AG04450 (cell line): ENCODE results near the gene CABLES1. TPM values are rescaled to one million over a fixed set of nuclear protein-coding genes. Genes with fewer than 3 reads are reported as not detected.

ENCODE experiments used
- CTCF ChIA-PET: fragments of 300-600, 350-600 bp; formaldehyde crosslinking; extraction: SDS; loops from one replicate; lab custom pipeline; 2022; ENCODE audit warnings: antibody characterized with exemption, inconsistent platforms; lab: Charles Lee
- POLR2A ChIA-PET: fragments of 350-600 bp; formaldehyde crosslinking; extraction: SDS; loops from one replicate; lab custom pipeline; 2021; ENCODE audit warnings: antibody characterized with exemption, inconsistent platforms; lab: Yijun Ruan, JAX
- DNase-seq: peaks from one replicate; pipeline ENCODE4 v3.0.0-alpha.2; 2011; ENCODE audit warnings: low read depth, low spot score
- H3K27ac ChIP-seq: one replicate; pipeline ENCODE4 v1.5.1; 2012; ENCODE audit warnings: low read depth, low read length, control low read depth
- H3K27me3 ChIP-seq: one replicate; pipeline ENCODE4 v1.6.0; 2012; ENCODE audit warnings: low read length; ENCODE audit not compliant: control insufficient read depth, insufficient read depth
- H3K4me3 ChIP-seq: 2 replicates; pipeline ENCODE4 v1.5.1; 2011; ENCODE audit warnings: mild to moderate bottlenecking, low read depth, low read length, control low read depth
- H3K9me3 ChIP-seq: 2 replicates; pipeline ENCODE4 v1.5.1; 2012; ENCODE audit warnings: low read length; ENCODE audit not compliant: control insufficient read depth, insufficient read depth
- polyA plus RNA-seq: library from polyadenylated mRNA; depleted of rRNA; stranded (reverse); fragments of >200 nt; gene quantifications from 2 replicates; pipeline ENCODE4 v1.2.3, GENCODE V29; 2011
- TF ChIP-seq, protein P1 (sequence below): IDR thresholded peaks from 2 replicates; pipeline ENCODE4 v1.5.1; 2011; ENCODE audit warnings: low read depth, low read length, control low read depth, inconsistent platforms

The CABLES1 gene
- polyA plus RNA-seq, 1 experiment = 29.6 TPM

GRCh38 chr18:23243178-23243577 is 107.9 kb downstream of the CABLES1 start:
- ChIA-PET POLR2A (interaction anchor here (0.7 kb wide), 2 partner anchors 14 to 115 kb away, joined by 7 to 12 read pairs; no protein-coding TSS in a partner anchor), CTCF (interaction anchor here (0.9 kb wide), 1 partner anchor 136 kb away, joined by 6 read pairs; no protein-coding TSS in a partner anchor)
- no peak overlapping the region for H3K27ac ChIP-seq
- DNase-seq = no peak
- peaks cover 5% of the 10 kb centered on the region; the same call in 1 of the 2 replicates for H3K9me3 ChIP-seq
- TF ChIP-seq, protein P1, sequence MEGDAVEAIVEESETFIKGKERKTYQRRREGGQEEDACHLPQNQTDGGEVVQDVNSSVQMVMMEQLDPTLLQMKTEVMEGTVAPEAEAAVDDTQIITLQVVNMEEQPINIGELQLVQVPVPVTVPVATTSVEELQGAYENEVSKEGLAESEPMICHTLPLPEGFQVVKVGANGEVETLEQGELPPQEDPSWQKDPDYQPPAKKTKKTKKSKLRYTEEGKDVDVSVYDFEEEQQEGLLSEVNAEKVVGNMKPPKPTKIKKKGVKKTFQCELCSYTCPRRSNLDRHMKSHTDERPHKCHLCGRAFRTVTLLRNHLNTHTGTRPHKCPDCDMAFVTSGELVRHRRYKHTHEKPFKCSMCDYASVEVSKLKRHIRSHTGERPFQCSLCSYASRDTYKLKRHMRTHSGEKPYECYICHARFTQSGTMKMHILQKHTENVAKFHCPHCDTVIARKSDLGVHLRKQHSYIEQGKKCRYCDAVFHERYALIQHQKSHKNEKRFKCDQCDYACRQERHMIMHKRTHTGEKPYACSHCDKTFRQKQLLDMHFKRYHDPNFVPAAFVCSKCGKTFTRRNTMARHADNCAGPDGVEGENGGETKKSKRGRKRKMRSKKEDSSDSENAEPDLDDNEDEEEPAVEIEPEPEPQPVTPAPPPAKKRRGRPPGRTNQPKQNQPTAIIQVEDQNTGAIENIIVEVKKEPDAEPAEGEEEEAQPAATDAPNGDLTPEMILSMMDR = no peak
- no peak overlapping the region for H3K4me3 ChIP-seq
- H3K27me3 ChIP-seq = no peaks in the 10 kb centered on the region

DNA sequence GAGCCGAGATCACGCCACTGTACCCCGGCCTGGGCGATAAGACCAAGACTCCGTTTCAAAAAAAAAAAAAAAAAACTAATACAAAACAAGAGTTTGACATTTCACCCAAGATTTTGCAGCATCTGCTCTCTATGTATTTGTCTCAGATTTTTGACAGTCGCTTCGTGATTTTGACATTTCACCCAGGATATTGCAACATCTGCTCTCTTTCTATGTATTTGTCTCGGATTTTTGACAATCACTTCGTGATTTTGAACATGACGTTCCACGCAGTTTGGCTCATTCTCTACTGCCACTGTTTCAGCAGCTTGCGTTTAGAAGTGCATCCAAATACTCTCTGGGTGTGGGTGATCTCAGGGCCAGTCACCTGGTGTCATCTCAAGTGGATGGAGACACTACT is 108.5 kb downstream of the CABLES1 start:
- H3K27me3 ChIP-seq = no peaks in the 10 kb centered on the region
- no peak overlapping the region for H3K27ac ChIP-seq
- TF ChIP-seq, protein P1 = no peak
- peaks cover 8% of the 10 kb centered on the region for H3K9me3 ChIP-seq
- H3K4me3 ChIP-seq = no peak overlapping the region
- ChIA-PET CTCF (no interaction called here), POLR2A (no interaction called here)
- DNase-seq = no peak

DNA sequence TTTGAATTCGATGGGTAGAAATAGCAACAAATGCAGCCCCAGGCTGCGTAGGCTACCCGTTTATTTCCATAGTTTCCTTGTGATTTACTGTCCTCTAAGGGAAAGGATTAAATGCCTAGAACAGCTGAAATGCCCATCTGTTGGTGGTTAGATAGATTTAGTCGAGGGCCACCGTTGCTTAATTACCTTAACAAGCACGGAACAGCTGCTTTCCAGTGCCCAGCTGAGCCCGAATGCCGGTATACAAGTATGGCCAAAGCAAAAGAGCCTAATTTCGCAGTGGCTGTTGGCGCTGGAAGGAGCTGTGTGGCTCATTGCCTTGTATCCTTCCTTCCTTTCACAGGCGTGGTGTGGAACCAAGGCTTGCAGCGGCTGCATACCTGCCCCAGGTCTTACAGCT is 109.1 kb downstream of the CABLES1 start:
- no peak for DNase-seq
- CTCF ChIA-PET = no interaction called here
- no peak overlapping the region for H3K27ac ChIP-seq

DNA sequence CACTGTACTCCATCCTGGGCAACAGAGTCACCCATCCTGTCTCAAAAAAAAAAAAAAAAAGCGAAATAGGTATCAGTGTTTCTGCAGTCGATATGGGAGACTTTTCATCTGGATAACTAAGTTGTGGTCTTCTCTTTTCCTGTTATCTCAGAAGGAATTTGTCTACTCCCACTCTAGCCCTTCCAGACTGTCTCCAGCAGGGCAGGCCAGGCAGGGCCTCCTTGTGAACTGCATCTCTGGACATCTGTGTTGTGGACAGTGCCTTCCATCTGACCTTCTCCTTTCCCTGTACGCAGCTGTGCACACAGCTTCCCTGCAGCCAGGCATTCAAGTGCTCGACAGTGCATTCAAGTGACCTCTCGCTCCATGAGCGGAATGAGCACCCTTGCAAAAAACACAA is 110.2 kb downstream of the CABLES1 start:
- no peak for DNase-seq
- no peaks in the 10 kb centered on the region for H3K27me3 ChIP-seq
- ChIA-PET CTCF (no interaction called here), POLR2A (no interaction called here)
- no peak overlapping the region for H3K4me3 ChIP-seq
- H3K27ac ChIP-seq = no peak overlapping the region
- peaks cover 14% of the 10 kb centered on the region for H3K9me3 ChIP-seq
- TF ChIP-seq, protein P1 = no peak

More for the DNA sequence above, 109.1 kb downstream of the CABLES1 start:
- H3K27me3 ChIP-seq = no peaks in the 10 kb centered on the region
- TF ChIP-seq, protein P1 = no peak
- POLR2A ChIA-PET = no interaction called here
- H3K4me3 ChIP-seq = no peak overlapping the region
- H3K9me3 ChIP-seq = peaks cover 14% of the 10 kb centered on the region

- DNase-seq = no peak
- TF ChIP-seq, protein P1 = no peak
- H3K9me3 ChIP-seq = peaks cover 14% of the 10 kb centered on the region
- ChIA-PET CTCF (no interaction called here), POLR2A (no interaction called here)
- no peak overlapping the region for H3K4me3 ChIP-seq
- H3K27me3 ChIP-seq = no peaks in the 10 kb centered on the region
- H3K27ac ChIP-seq = no peak overlapping the region
These were observed 112.0 kb downstream of the CABLES1 start for GRCh38 chr18:23247331-23247730.
